HFF-Myc (cell line): ENCODE results near the gene EXOC3L2.

Experiments
- DNase-seq: peaks from one replicate; pipeline ENCODE4 v3.0.0-alpha.2; 2011; ENCODE audit warnings: low read depth; ENCODE audit errors: extremely low read depth
- H3K4me3 ChIP-seq: replicated peaks from 2 replicates; pipeline ENCODE4 v1.5.1; 2011; ENCODE audit warnings: low read depth, mild to moderate bottlenecking, control low read depth, low read length
- TF ChIP-seq, protein P1 (sequence below): IDR thresholded peaks from 2 replicates; pipeline ENCODE4 v1.5.1; 2012; ENCODE audit warnings: mild to moderate bottlenecking, low read depth, low read length, control low read depth; ENCODE audit errors: missing control alignments

EXOC3L2 gene

DNA sequence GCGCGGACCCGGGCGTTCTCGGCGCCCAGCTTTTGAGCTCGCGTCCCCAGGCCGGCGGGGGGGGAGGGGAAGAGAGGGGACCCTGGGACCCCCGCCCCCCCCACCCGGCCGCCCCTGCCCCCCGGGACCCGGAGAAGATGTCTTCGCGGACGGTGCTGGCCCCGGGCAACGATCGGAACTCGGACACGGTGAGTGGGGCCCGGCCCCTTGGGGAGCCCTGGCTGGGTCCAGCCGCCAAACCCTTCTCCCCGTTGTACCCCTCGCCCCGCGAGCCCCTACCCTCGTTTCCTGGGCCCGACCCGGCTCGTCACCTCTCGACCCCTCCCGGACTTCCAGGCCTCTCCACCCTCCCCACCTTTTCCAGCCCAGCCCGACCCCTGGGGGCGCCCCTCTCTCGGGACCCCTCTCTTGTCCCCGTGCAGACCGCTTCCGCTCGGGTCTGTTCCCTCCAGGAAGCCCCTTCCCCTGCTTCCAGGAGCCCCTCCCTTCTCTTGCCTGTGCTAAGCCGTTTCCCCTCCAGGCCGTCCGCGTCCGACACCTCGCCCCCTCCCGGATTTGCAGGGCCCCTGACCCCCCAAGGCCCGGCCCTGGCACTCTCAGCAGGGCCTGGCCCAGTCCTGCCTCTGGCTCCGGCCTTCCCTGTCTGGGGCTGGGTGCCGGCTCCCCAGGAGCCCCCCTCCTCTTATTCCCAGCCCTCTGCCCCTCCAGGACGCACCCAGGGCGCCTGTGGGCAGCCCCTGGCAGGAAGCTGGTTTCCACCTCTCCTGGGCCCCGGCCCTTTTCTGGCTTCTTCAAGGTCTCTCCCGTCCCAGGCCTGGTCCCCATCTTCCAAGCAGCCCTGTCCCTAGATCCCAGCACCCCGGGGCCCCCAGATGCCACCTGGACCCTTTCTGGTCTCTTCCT lies 6.5 kb upstream of the EXOC3L2 start:
- H3K4me3 ChIP-seq = peak overlapping the region; percentile 58
- TF ChIP-seq, protein P1, sequence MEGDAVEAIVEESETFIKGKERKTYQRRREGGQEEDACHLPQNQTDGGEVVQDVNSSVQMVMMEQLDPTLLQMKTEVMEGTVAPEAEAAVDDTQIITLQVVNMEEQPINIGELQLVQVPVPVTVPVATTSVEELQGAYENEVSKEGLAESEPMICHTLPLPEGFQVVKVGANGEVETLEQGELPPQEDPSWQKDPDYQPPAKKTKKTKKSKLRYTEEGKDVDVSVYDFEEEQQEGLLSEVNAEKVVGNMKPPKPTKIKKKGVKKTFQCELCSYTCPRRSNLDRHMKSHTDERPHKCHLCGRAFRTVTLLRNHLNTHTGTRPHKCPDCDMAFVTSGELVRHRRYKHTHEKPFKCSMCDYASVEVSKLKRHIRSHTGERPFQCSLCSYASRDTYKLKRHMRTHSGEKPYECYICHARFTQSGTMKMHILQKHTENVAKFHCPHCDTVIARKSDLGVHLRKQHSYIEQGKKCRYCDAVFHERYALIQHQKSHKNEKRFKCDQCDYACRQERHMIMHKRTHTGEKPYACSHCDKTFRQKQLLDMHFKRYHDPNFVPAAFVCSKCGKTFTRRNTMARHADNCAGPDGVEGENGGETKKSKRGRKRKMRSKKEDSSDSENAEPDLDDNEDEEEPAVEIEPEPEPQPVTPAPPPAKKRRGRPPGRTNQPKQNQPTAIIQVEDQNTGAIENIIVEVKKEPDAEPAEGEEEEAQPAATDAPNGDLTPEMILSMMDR = no peak
- DNase-seq = no peak

DNA sequence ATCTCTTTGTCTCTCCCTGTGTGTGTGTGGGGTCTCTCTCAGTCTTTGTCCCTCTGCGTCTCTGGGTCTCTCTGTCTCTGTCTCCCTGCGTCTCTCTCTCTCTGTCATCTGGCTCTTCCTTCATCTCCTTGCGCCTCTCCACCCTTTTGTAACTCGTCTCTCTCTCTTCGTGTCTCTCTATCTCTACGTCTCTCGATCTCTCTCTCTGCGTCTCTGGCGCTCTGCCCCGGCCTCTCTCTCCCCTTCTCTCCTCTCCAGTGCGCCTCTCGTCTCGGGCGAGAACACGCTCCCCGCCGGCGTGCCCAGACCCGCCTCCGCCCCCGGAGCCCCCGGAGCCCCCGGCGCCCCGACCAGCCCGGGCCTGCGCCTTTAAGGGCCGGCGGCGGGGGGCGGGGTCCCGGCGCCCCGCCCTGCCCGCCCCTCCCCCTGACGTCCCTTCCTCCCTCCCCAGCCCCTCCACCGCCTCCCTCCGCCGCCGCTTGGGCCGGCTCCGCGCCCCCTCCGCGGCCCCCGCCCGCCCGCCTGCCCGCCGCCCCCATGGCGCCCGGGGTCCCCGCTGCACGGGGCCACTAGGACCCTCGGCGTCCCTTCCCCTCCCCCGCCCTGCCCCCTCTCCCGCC lies 5.7 kb upstream of the EXOC3L2 start, which contains the start of gene MARK4:
Gene MARK4 (plus strand): TSS at position 440 of the 620 bp plus-strand sequence. CDS start 318 bp downstream, outside the sequence.
- TF ChIP-seq, protein P1 = no peak
- DNase-seq = no peak
- peak within 1 kb of the TSS; percentile 58 for H3K4me3 ChIP-seq

DNA sequence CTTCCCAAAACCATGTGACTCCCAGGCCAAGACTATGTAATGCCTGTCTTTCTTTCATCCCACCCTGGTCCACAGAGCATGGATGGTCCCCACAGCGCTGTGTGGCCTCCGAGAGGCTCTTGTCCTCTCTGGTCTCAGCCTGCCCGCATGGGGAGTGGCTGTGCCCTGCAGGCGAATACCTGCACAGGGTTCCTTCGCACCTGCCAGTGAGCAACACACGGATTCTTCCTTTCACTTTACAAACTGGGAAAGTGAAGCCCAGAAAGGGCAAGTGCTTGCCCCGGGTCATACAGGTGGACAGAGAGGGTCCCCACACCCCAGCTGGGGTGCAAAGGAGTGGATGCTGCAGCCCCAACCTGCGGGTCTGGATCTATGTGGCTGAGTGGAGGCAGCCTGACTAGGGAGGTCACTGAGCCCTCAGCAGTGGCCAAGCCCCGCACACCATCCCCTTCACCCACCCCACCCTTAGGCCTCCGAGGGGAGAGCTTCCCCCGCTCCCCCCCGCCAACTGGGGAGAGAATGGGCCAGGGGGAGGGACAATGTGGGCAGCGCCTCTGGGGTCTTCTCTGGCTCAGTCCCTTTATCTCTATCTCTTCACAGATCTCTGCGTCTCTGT lies 5.1 kb upstream of the EXOC3L2 start:
- TF ChIP-seq, protein P1 = no peak
- H3K4me3 ChIP-seq = peak overlapping the region; percentile 58

DNA sequence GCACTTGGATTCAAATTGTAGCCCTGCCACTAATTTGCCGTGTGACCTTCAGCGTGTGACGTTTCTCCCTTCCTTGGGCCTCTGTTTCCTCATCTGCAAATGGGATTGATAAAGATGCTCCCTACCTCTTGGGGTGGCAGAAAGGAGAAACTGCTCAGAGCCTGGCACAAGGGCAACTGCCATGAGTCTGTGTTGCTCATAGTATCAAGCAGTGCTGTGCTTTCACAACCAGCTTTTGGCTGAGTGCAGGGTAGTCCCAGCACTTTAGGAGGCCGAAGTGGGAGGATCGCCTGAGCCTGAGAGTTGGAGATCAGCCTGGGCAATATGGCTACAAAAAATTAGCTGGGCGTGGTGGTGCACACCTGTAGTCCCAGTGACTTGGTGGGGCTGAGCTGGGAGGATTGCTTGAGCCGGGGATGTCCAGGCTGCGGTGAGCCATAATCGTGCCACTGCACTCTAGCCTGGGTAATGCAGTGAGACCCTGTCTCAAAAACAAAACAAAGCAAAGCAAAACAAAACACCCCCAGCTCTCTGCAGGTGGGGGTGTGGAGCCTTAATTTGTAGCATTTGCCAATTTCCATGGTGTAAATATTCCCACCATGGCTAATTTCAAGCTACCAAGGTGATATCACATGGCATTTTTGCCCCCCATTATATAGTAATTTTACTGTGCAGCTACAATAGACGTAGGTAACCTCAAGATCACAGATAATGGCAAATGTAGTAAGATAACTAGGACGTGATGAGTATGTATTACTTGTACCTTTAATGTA lies 4.2 kb upstream of the EXOC3L2 start:
- no peak overlapping the region for H3K4me3 ChIP-seq
- TF ChIP-seq, protein P1 = no peak
- DNase-seq = no peak

More for the DNA sequence above, 5.1 kb upstream of the EXOC3L2 start:
- no peak for DNase-seq

DNA sequence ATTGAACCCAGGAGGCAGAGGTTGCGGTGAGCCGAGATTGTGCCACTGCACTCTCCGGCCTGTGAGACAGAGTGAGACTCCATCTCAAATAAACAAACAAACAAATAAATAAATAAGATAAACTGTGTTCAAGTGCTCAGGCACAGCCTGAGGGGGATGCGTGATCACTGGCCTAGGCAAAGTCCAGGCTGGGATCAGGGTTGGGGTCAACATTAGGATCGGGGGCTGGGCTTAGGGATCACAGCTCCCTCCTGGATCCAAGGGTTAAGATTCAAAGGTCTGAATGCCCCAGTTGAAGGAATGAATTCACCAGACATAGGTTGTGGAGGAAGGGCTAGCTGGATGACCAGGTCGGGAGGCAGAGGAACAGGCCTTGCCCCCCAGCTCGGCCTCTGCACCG lies 1.9 kb upstream of the EXOC3L2 start:
- DNase-seq = no peak
- TF ChIP-seq, protein P1 = no peak
- H3K4me3 ChIP-seq = no peak overlapping the region

DNA sequence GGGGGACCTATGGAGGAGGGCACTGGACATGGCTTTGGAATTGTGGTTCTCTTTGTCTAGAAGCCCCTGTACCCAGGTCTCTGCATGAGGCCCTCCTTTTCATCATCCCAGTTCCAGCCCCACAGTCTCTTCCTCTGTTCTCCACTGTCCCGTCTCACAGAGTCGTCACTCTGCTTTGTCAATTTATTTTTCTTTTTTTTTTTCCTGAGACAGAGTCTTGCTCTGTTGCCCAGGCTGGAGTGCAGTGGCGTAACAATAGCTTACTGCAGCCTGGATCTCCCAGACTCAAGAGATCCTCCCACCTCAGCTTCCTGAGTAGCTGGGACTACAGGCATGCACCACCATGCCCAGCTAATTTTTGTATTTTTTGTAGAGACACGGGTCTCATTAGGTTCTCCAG lies 619 bp upstream of the EXOC3L2 start:
- no peak for DNase-seq

More for the DNA sequence above, 619 bp upstream of the EXOC3L2 start:
- TF ChIP-seq, protein P1 = no peak
- no peak overlapping the region for H3K4me3 ChIP-seq
